Left lobe of liver (tissue), 2 donors: ENCODE results near the gene CBFA2T2. TPM values are rescaled to one million over a fixed set of nuclear protein-coding genes. Genes with fewer than 3 reads are reported as not detected.
A peak's percentile ranks its signal among the peaks of the same experiment; 100 is the strongest.

Experiments used
- ATAC-seq: fragments of 200-7000 bp; cut with Tn5 transposase; one replicate; pipeline ENCODE4 v1.9.1; 2020; ENCODE audit warnings: mild to moderate bottlenecking, moderate library complexity
- DNase-seq: peaks from one replicate; pipeline ENCODE4 v3.0.0-alpha.2; 2020; ENCODE audit warnings: low spot score
- total RNA-seq: library from RNA; stranded (reverse); gene quantifications from one replicate; pipeline ENCODE4 v1.2.1, GENCODE V29; 2021
- donor health status: DM: no; HTN: no; CAD: no; lungs with moderate emphysema.
- donor health status: DM: no; HTN: yes; CAD: no.

CBFA2T2 gene
- total RNA-seq, 1 donor from 2014 or later = 5.7 TPM

GRCh38 chr20:33660685-33661058 lies 170.8 kb downstream of the CBFA2T2 start:
- DNase-seq (no peak), ATAC-seq (no peak)

DNA sequence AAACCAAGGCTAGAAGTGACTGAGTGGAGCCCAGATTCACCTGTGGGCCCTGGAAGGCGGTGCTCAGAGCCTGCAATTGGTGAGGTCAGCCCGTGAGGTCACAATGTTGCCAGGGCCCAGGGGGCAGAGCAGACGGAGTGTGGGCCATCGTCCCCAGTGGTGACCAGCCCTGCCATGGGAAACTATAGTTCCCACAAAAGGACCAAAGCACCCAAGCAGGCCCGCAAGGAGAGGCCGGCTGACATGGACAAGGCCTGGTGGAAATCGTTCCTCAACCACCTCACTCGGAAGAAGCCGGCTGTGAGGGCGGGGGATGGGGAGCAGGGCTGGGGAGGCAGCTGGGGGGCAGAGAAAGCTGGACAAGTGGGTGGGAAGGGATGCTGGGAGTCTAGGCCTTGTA lies 172.3 kb downstream of the CBFA2T2 start, which contains the start of gene C20orf144:
Gene C20orf144 (plus strand): TSS at position 156 of the 400 bp plus-strand sequence. CDS start 19 bp downstream, at position 175.
- ATAC-seq = no peak
- DNase-seq = no peak

- DNase-seq = peak; percentile 81
- ATAC-seq = peak; percentile 65
Observed at GRCh38 chr20:33663161-33664084, 173.5 kb downstream of the CBFA2T2 start.

GRCh38 chr20:33664085-33664761 lies 174.3 kb downstream of the CBFA2T2 start:
- DNase-seq (no peak), ATAC-seq (no peak)

- no peak for DNase-seq
- ATAC-seq = no peak
Observed at GRCh38 chr20:33664762-33665144, 174.9 kb downstream of the CBFA2T2 start.

DNA sequence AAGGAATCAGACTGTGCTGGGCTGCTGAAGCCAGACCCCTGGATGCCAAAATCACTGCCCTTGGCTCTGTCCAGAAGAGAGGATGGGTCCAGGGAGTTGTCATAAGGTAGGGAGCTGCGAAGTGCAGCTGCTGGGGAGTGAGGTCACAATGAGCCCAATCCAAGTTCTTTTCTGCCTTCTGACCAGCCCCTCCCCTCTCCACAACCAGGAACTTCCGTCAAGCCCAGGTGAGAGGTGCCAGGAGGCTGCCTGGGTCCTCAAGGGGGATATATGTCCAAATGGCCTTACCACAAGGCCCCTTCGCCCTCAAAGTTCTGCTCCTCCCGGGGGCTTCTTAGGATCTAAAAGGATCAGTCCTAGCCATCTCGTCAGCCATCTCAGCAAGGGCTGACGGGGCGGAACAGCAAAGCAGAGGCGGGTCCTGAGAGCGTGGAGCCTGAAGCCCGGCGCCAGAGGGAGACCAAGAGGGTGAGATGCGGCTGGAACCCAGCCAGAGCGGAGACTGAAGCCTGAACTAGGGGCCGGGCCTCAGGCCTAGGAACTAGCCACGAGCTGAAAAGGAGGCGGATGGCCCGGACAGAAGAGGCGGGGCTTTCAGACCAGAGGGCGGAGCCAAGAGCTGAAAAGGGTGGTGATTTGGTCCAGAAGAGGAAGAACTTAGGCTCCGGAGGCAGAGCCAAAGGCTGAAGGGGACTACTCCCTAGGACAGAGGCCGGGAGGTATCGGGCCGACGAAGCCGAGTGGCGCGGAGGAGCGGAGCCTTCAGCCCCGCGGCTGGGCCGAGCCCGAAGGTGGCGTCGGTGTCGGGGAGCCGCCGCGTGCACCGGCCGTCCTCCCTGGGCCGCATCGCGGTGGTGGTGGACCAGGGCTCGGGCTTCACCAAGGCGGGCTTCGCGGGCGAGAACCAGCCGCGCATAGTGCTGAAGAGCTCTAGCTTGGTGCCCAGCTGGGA lies 176.7 kb downstream of the CBFA2T2 start, which contains the start of gene ACTL10:
Gene ACTL10 (plus strand): TSS at position 651 of the 952 bp plus-strand sequence. CDS start 555 bp downstream, outside the sequence.
- ATAC-seq (peak; percentile 68), DNase-seq (peak; percentile 94)

DNA sequence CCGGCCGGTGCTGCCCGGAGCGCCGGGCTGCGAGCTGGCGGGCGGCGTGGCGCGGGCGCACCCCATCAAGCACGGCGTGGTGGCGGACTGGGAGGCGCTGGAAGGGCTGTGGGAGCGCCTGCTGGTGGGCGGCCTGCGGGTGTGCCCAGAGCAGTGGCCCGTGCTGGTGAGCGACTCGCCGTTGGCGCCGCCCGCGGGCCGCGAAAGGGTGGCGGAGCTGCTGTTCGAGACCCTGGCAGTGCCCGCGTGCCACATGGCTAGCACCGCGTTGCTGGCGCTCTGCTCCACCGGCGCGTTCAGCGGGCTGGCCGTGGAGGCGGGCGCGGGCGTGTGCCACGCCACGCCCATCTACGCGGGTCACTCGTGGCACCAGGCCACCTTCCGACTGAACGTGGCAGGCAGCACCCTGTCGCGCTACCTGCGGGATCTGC lies 177.4 kb downstream of the CBFA2T2 start:
- ATAC-seq (peak; percentile 61), DNase-seq (peak; percentile 82)

DNA sequence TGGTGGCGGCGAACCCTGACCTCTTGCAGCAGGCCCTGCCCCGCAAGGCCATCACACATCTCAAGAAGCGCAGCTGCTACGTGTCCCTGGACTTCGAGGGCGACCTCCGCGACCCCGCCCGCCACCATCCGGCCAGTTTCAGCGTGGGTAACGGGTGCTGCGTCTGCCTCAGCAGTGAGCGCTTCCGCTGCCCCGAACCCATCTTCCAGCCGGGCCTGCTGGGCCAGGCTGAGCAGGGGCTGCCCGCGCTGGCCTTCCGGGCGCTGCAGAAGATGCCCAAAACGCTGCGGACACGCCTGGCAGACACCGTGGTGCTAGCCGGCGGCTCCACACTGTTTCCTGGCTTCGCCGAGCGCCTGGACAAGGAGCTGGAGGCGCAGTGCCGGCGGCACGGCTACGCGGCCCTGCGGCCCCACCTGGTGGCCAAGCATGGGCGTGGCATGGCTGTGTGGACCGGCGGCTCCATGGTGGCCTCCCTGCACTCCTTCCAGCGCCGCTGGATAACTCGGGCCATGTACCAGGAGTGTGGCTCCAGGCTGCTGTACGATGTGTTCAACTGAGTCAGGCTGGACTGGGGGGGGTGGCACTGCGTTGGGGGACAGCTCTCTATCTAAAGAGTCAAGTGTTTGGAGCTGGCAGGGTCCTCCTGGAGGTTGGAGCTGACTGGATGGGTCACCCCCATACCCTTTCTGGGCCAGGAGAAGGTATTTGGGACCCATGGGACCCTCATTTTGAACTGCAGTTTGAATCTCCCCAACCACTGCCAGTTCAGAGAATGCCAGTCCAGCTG lies 178.0 kb downstream of the CBFA2T2 start:
- peak; percentile 85 for DNase-seq
- ATAC-seq = peak; percentile 74

DNA sequence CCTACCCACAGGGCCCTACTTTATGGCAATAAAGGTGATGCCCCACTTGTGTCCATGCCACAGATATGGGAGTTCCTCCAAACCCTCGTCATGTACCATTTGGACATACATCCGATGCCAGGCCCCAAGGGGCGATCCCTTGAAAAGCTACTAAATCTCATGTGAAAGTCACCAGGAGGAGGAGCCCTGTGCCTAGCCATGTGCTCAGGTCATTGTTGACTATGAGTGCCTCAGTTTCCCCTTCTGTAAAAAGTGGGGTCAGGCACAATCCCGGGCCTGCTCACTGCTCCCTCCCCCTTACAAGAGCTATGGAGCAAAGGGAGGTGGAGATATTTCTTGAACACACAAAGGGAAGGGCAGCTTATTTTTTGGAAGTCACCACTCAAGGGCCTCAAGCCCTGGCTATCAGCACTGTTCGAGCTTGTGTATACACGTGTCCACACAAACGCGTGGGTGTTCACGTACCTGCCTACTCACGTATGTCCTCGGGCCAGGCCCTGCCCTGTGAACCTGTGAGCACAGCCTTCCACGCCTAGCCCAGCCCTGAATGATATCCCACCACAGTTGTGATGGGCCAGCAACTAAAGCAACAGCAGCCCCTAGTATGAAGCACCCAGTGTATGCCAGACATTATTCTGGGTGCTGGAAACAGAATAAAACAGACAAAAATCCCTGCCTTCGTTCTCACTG lies 178.7 kb downstream of the CBFA2T2 start:
- no peak for DNase-seq
- ATAC-seq = no peak

DNA sequence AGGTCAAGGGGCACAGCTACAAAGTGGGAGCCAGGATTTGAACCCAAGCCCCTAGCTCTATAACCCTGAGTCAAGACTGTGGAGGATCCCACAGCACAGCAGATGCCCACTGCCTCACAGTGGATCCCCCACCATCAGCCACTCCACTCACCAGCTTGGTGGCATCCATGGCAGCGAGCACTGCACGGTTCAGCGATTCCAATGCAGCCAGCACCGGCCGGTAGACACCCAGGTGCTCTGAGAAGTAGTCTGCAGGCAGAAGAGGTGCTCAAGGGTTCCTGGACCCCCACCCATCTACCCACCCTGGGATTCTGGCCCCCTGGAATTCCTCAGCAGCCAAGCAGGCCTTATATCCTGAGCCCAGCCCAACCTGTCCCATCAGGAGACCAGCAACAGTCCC lies 179.3 kb downstream of the CBFA2T2 start:
- ATAC-seq (no peak), DNase-seq (no peak)

GRCh38 chr20:33669873-33670640 lies 180.2 kb downstream of the CBFA2T2 start:
- ATAC-seq (no peak), DNase-seq (no peak)

DNA sequence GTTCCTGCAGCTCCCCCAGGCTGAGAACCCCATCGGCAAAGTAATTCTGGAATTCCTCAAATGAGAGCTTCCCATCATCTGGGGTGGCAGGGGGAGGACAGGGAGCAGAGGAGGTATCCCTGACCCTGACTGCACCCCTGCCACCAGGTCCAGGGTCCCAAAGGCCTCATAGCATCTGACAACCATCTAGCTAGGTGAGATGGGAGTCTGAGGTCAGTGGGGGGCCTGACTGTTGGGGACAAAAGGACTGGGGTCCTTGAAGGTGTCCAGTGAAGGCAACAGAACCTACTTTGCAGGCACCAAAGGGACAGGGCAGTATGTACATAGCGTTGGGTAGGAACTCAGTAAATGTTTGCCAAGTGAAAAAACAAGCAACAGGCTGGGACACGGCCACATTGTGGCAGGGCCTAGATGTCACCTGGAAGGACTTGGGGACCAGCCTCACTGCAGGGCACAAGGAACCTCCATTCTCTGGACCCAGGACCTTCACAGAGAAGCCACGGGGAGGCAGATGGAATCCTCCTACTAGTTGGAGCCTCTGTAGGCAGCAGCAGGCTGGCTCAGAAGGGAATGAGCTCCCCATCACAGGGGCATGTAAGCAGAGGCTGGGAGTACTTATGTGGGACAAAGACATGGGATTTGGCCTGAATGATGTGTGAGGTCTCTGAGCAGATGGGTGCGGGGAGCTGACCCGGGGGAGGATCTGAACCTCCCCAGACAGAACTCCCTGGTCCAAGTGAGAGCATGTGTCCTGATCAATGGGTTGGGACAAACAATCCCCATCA lies 181.0 kb downstream of the CBFA2T2 start:
- ATAC-seq (no peak), DNase-seq (no peak)

- DNase-seq = no peak
- no peak for ATAC-seq
Observed at GRCh38 chr20:33671573-33672288, 181.8 kb downstream of the CBFA2T2 start.

- ATAC-seq (no peak), DNase-seq (no peak)
Observed at GRCh38 chr20:33672426-33673113, 182.7 kb downstream of the CBFA2T2 start.

GRCh38 chr20:33673114-33673409 lies 183.2 kb downstream of the CBFA2T2 start:
- no peak for ATAC-seq
- no peak for DNase-seq

GRCh38 chr20:33673410-33674293 lies 183.8 kb downstream of the CBFA2T2 start:
- ATAC-seq = peak; percentile 12
- DNase-seq = no peak
